Omental fat pad (tissue), 4 donors: ENCODE results near the gene ZNF492. TPM values are rescaled to one million over a fixed set of nuclear protein-coding genes. Genes with fewer than 3 reads are reported as not detected.
"Not testable (repeated sequence)": the region's sequence is repeated elsewhere in the genome, so short reads cannot be mapped to it uniquely, and the experiment has no call there.

Experiments
- ATAC-seq: fragments of 150-250 bp; one replicate; pipeline ENCODE4 v1.9.1; 2016; ENCODE audit warnings: mild to moderate bottlenecking, moderate library complexity; ENCODE audit not compliant: low FRiP score
- DNase-seq: peaks from one replicate; pipeline ENCODE4 v3.0.0-alpha.2; 2019; ENCODE audit warnings: low spot score
- CTCF ChIP-seq, 3 donors: fragments of 450-650 bp; IDR thresholded peaks; one replicate each; pipeline ENCODE4 v1.5.1; 2016 to 2017; ENCODE audit warnings: antibody characterized with exemption in 3 of 3, mild to moderate bottlenecking in 3 of 3, moderate library complexity in 2 of 3
- total RNA-seq, 4 donors: library from RNA; depleted of rRNA; stranded (reverse); fragments of >200 nt; gene quantifications; one replicate each; pipeline ENCODE4 v1.1.0, GENCODE V29; 2016

ZNF492 gene
- total RNA-seq, 4 donors from 2014 or later: 0.12 to 0.32 (median 0.22) TPM

GRCh38 chr19:22622901-22623840 lies 11.0 kb upstream of the ZNF492 start:
- no peak for DNase-seq
- TF ChIP-seq CTCF (IDR thresholded peaks at IDR 0.05): no peak
- peak; percentile 80 for ATAC-seq

GRCh38 chr19:22623841-22624221 lies 10.3 kb upstream of the ZNF492 start:
- no peak for TF ChIP-seq CTCF (IDR thresholded peaks at IDR 0.05)
- no peak for ATAC-seq
- no peak for DNase-seq

GRCh38 chr19:22625266-22626035 lies 8.7 kb upstream of the ZNF492 start:
- no peak for TF ChIP-seq CTCF (IDR thresholded peaks at IDR 0.05)
- ATAC-seq (no peak), DNase-seq (no peak)

- ATAC-seq: no peak
- TF ChIP-seq CTCF (IDR thresholded peaks at IDR 0.05): no peak
- no peak for DNase-seq
These were observed 6.6 kb upstream of the ZNF492 start for GRCh38 chr19:22627526-22627925.

- no peak for TF ChIP-seq CTCF (IDR thresholded peaks at IDR 0.05)
- ATAC-seq (no peak), DNase-seq (no peak)
These were observed 5.7 kb upstream of the ZNF492 start for GRCh38 chr19:22628401-22628800.

- no peak for TF ChIP-seq CTCF (IDR thresholded peaks at IDR 0.05)
- ATAC-seq: no peak
- DNase-seq: no peak
These were observed 315 bp downstream of the ZNF492 start for GRCh38 chr19:22634450-22634827.

GRCh38 chr19:22685493-22685892 lies 51.4 kb downstream of the ZNF492 start:
- not testable (repeated sequence) for ATAC-seq, DNase-seq

GRCh38 chr19:22702661-22703060 lies 68.5 kb downstream of the ZNF492 start:
- ATAC-seq, DNase-seq: not testable (repeated sequence)

- DNase-seq, ATAC-seq: not testable (repeated sequence)
These were observed 69.0 kb downstream of the ZNF492 start for GRCh38 chr19:22703096-22703495.
